Fibroblast of mammary gland (primary cell): ENCODE results near the gene ADCK1.
"Not testable (repeated sequence)": the region's sequence is repeated elsewhere in the genome, so short reads cannot be mapped to it uniquely, and the experiment has no call there.

Source experiments
- DNase-seq: peaks from one replicate; pipeline ENCODE4 v3.0.0-alpha.2; 2010; ENCODE audit warnings: low read depth
- H3K4me3 ChIP-seq: 2 replicates; pipeline ENCODE4 v1.5.1; 2011; ENCODE audit warnings: low read depth, mild to moderate bottlenecking, low read length, moderate library complexity; ENCODE audit not compliant: control insufficient read depth
- TF ChIP-seq, protein P1 (sequence below): conservative IDR thresholded peaks from 2 replicates; pipeline ENCODE4 v1.5.1; 2011; ENCODE audit warnings: low read depth, low read length, inconsistent platforms; ENCODE audit not compliant: control insufficient read depth, insufficient read depth

ADCK1 gene

DNA sequence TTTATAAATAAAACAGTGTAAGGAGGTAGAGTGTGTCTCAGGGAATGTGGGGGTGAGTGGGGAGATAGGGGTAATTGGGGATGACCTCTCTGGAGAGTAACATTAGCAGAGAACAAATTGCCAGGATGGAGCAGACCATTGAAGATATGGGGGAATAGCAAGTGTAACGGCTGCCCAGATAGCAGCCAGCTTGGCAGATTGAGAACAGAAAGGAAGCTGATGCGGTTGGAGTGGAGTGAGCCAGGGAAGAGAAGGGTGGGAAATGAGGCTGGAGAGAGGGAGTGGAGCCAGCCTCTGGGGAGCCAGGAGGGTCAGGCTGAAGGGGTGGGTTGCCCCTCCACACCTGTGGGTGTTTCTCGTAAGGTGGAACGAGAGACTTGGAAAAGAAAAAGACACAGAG lies 5.6 kb upstream of the ADCK1 start:
- TF ChIP-seq, protein P1, sequence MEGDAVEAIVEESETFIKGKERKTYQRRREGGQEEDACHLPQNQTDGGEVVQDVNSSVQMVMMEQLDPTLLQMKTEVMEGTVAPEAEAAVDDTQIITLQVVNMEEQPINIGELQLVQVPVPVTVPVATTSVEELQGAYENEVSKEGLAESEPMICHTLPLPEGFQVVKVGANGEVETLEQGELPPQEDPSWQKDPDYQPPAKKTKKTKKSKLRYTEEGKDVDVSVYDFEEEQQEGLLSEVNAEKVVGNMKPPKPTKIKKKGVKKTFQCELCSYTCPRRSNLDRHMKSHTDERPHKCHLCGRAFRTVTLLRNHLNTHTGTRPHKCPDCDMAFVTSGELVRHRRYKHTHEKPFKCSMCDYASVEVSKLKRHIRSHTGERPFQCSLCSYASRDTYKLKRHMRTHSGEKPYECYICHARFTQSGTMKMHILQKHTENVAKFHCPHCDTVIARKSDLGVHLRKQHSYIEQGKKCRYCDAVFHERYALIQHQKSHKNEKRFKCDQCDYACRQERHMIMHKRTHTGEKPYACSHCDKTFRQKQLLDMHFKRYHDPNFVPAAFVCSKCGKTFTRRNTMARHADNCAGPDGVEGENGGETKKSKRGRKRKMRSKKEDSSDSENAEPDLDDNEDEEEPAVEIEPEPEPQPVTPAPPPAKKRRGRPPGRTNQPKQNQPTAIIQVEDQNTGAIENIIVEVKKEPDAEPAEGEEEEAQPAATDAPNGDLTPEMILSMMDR, result no peak
- H3K4me3 ChIP-seq, result no peak overlapping the region
- no peak for DNase-seq

- DNase-seq, result not testable (repeated sequence)
- H3K4me3 ChIP-seq, result peak overlapping the region; percentile 66
Observed at GRCh38 chr14:77799456-77799855, 453 bp upstream of the ADCK1 start.

DNA sequence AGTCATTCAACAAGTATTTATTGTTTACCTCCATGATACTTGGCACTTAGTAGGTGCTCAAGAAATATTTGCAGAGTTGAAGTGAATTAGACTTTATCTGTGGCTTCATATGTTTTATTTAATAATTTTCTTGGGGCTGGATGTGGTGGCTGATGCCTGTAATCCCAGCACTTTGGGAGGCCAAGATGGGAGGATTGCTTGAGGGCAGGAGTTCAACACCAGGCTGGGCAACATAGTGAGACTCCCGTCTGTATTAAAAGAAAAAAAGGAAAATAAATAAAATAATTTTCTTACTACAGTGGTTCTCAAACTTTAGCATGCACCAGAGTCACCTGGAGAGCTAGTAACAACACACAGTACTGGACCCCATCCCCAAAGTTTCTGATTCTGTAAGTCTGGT lies 905 bp downstream of the ADCK1 start:
- no peak for DNase-seq
- H3K4me3 ChIP-seq, result peak overlapping the region; percentile 66
- TF ChIP-seq, protein P1, result no peak

GRCh38 chr14:77804592-77804991 lies 4.7 kb downstream of the ADCK1 start:
- TF ChIP-seq, protein P1, result peak; percentile 38
- no peak overlapping the region for H3K4me3 ChIP-seq
- peak; percentile 27 for DNase-seq

DNA sequence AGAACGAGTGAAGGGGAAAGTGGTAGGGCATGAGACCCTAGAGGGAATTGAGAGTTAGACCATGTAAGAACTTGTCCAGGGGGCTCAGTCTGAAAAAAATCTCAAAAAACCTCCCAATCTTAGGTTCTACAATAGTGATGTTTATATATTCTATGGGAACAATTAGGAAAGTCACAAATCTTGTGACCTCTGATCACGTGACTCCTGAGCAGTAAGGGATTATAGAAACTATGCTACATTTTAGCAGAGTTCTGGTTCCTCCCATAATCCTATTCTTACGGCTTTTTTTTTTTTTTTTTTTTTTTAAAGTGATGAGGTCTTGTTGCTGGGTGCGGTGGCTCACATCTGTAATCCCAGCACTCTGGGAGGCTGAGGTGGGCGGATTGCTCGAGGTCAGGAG lies 5.8 kb downstream of the ADCK1 start:
- DNase-seq, result no peak
- H3K4me3 ChIP-seq, result no peak overlapping the region
- TF ChIP-seq, protein P1, result no peak

- DNase-seq, result no peak
- H3K4me3 ChIP-seq, result no peak overlapping the region
- TF ChIP-seq, protein P1, result no peak
Observed at GRCh38 chr14:77808250-77808649, 8.3 kb downstream of the ADCK1 start.

GRCh38 chr14:77809011-77809410 lies 9.1 kb downstream of the ADCK1 start:
- TF ChIP-seq, protein P1, result no peak

More at GRCh38 chr14:77809011-77809410, 9.1 kb downstream of the ADCK1 start:
- no peak overlapping the region for H3K4me3 ChIP-seq
- no peak for DNase-seq
